HepG2 (cell line): Measurements from ENCODE around the gene CLHC1. TPM values are rescaled to one million over a fixed set of nuclear protein-coding genes. Genes with fewer than 3 reads are reported as not detected.
A peak's percentile ranks its signal among the peaks of the same experiment; 100 is the strongest.

Experiments
- CSRNP1 ChIP-seq: sonication (generic); formaldehyde crosslinking; IDR thresholded peaks from 2 replicates; pipeline ENCODE4 v1.8.1; 2023; ENCODE audit warnings: mild to moderate bottlenecking, missing genetic modification reagents
- MLLT10 ChIP-seq: sonication (generic); formaldehyde crosslinking; IDR thresholded peaks from 2 replicates; pipeline ENCODE4 v1.4.0; 2020; ENCODE audit warnings: missing genetic modification reagents
- PAX8 ChIP-seq: sonication (generic); formaldehyde crosslinking; IDR thresholded peaks from 2 replicates; pipeline ENCODE4 v1.8.0; 2022; ENCODE audit warnings: mild to moderate bottlenecking, missing genetic modification reagents, borderline replicate concordance
- SAFB2 ChIP-seq: sonication (generic); formaldehyde crosslinking; IDR thresholded peaks from 2 replicates; pipeline ENCODE4 v1.5.1; 2020; ENCODE audit warnings: missing genetic modification reagents, low read depth, mild to moderate bottlenecking, borderline replicate concordance
- TEAD2 ChIP-seq: sonication (generic); formaldehyde crosslinking; IDR thresholded peaks from 2 replicates; pipeline ENCODE4 v1.9.0; 2021; ENCODE audit warnings: missing genetic modification reagents
- THAP11 ChIP-seq: IDR thresholded peaks from 2 replicates; pipeline ENCODE4 v1.6.1; 2016; ENCODE audit warnings: missing biosample characterization, missing genetic modification reagents
- ZBTB40 ChIP-seq, 2 experiments: fragments of 450-650 bp in 1 of 2; sonication (generic) in 1 of 2; formaldehyde crosslinking in 1 of 2; IDR thresholded peaks; 2 replicates each; pipeline versions ENCODE4 v1.6.1 to v1.8.0; 2016 to 2022; ENCODE audit warnings: antibody characterized with exemption in 1 of 2, mild to moderate bottlenecking in 1 of 2, missing genetic modification reagents in 1 of 2
- ZBTB42 ChIP-seq: sonication (generic); formaldehyde crosslinking; IDR thresholded peaks from 2 replicates; pipeline ENCODE4 v1.5.0; 2020; ENCODE audit warnings: mild to moderate bottlenecking, missing genetic modification reagents
- ZNF251 ChIP-seq: sonication (generic); formaldehyde crosslinking; IDR thresholded peaks from 2 replicates; pipeline ENCODE4 v1.9.0; 2021; ENCODE audit warnings: mild to moderate bottlenecking, missing genetic modification reagents
- ZNF281 ChIP-seq: sonication (generic); formaldehyde crosslinking; IDR thresholded peaks from 2 replicates; pipeline ENCODE4 v1.4.0; 2020; ENCODE audit warnings: missing genetic modification reagents, borderline replicate concordance
- ZNF615 ChIP-seq: sonication (generic); formaldehyde crosslinking; IDR thresholded peaks from 2 replicates; pipeline ENCODE4 v1.5.0; 2020; ENCODE audit warnings: mild to moderate bottlenecking, missing genetic modification reagents, borderline replicate concordance
- ZSCAN22 ChIP-seq: sonication (generic); formaldehyde crosslinking; IDR thresholded peaks from 2 replicates; pipeline ENCODE4 v1.4.0; 2020; ENCODE audit warnings: mild to moderate bottlenecking, missing genetic modification reagents
- polyA plus RNA-seq, 8 experiments: library from polyadenylated mRNA; depleted of rRNA in 3 of 8; stranded (reverse) in 7 of 8; unstranded in 1 of 8; fragments of >200 nt; fragmentation: Illumina TruSeq in 4 of 8; extraction: Trizol in 4 of 8; gene quantifications; 2 replicates each; pipeline versions ENCODE4 v1.2.1 to v1.2.3, GENCODE V29; 2011 to 2016; ENCODE audit warnings: low read depth in 4 of 8, missing spikeins in 1 of 8, mixed read lengths in 1 of 8; ENCODE audit not compliant: insufficient read depth in 1 of 8
- total RNA-seq, 5 experiments: library from RNA; depleted of rRNA; stranded (reverse); fragments of >200 nt; fragmentation: Illumina TruSeq; extraction: Trizol; gene quantifications; 2 replicates each; pipeline ENCODE4 v1.2.3, GENCODE V29; 2016; ENCODE audit warnings: low read depth in 1 of 5

CLHC1 gene
- total and polyA plus RNA-seq, 2 of the 13 experiments (the other 11 are each of a cell fraction or from before 2014, with no cell fraction given): 9.8 to 12.6 TPM

GRCh38 chr2:55268907-55269644, 37.0 kb upstream of the CLHC1 start, which contains the start of gene MTIF2 (continued):
- TF ChIP-seq ZBTB40 (IDR thresholded peaks at IDR 0.05) (peak; percentile 99), ZBTB40 (CRISPR knock-in tag; IDR thresholded peaks at IDR 0.05) (peak; percentile 95), THAP11 (peak; percentile 97), ZNF281 (CRISPR knock-in tag) (peak; percentile 80; the same call in 1 of the 2 replicates), ZSCAN22 (CRISPR knock-in tag) (peak; percentile 30; the same call in 1 of the 2 replicates), ZBTB42 (peak; percentile 96; the same call in 1 of the 2 replicates), SAFB2 (CRISPR knock-in tag) (peak; percentile 97), MLLT10 (no peak), PAX8 (CRISPR knock-in tag) (peak; percentile 87; the same call in 1 of the 2 replicates), ZNF615 (peak; percentile 98), CSRNP1 (peak; percentile 90), TEAD2 (no peak), ZNF251 (CRISPR knock-in tag) (no peak; the same call in 1 of the 2 replicates)
